ENCODE results near the gene N4BP2L1.
"Not testable (repeated sequence)": the region's sequence is repeated elsewhere in the genome, so short reads cannot be mapped to it uniquely, and the experiment has no call there.

The N4BP2L1 gene

DNA sequence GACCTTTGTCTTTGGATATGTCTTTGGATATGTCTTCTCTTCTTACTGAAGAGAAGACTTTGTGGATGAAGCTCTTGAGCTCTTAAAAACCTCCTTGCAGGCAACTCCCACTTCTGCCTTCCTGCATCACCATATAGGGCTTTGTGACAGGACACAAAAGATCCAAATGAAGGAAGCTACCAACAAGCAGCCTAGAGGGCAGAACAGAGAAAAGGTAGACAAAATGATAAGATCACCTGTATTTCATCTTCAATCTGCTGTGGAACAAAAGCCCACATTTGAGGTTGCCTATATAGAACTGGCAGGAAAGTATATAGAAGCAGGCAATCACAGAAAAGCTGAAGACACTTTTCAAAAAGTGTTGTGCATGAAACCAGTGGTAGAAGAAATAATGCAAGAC is 42.5 kb downstream of the N4BP2L1 start:
- DNase-seq, result no peak

- no peak for DNase-seq
Observed at GRCh38 chr13:32384702-32385101, 43.2 kb downstream of the N4BP2L1 start.

DNA sequence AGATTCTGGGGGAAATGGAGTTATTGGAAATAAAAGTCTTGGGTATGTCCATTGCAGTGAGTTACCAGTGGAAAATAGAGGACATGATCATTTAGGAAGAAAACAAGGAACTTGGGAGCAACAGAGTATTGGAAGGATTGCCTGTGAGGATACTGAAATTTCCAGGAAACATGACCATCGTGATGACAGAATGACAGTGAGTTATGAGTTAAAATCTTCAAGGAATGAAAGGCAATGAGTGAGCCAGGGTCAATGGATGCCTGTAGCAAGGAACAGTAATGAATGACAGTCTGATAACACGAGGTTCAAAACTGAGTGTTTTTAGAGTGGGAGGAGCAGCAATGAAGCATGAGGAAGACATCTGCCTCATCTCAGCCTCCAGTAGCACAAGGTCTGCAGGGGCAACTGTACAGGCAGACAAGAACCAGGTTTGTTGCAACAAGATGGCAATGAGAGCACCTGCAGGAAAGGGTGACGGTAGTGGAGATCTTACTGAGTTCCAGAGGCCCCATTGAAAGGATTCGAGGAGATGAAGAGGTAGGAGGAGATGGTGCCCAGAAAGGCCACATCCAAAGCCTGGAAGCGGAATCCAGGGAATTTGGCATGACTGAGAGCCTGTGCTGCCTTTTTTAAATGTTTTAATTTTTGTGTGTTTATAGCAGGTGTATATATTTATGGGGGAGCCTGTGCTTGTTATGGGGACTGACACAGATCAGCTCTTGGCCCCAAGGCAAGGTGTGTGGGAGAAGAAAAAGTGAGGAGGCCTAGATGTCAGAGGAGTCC is 43.9 kb downstream of the N4BP2L1 start:
- DNase-seq, result no peak

DNA sequence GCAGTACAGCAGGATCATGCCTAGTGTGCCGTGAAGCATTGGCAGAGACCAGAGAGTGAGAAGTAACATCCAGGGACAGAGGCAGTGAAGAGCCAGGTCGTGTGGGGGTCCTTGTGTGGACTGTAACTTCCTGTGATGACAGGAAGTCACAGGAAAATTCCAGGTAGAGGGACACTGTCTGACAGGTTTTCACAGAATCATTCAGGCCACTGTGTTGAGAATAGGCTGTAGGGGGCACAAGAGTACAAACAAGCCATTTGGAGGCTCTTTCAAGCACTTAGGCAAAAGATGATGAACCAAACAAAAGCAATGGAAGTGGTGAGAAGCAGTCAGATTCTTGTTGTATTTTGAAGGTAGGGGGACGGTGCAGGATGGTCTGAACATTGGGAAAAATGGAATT is 46.4 kb downstream of the N4BP2L1 start:
- DNase-seq, result peak; percentile 53

DNA sequence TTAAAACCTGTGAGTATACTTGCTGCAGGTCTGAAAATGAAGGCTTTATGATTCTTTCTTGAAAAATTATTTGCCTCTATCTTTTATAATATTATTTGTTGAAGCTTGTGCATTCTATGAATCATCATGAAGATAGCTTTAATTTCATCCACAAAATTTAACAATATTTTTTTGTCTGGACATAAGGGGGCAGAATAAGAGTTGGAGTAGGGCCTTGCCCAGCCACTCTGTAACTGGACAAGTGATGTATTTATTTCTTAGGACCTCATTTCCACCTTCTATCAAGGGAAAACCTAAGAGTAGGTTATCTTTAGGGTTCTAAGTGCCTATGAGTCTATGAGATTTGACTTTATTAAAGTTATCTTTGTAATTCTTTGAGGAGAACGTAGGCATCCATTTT is 49.9 kb downstream of the N4BP2L1 start:
- no peak for DNase-seq

- no peak for DNase-seq
Observed at GRCh38 chr13:32376642-32377415, 51.1 kb downstream of the N4BP2L1 start.

GRCh38 chr13:32370805-32371204 is 57.1 kb downstream of the N4BP2L1 start:
- no peak for DNase-seq

DNA sequence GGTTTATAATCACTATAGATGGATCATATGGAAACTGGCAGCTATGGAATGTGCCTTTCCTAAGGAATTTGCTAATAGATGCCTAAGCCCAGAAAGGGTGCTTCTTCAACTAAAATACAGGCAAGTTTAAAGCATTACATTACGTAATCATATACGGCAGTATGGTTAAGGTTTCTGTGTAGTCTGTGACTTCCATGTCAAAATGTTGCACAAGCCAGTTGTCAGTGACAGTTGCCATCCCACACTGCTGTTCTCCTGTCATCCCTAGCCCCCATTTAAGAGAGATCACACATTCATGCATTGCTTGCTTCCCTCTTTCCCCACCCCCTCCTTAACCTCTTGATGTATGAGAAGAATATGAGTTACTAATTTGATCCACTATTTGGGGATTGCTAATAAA is 65.4 kb downstream of the N4BP2L1 start:
- no peak for DNase-seq

DNA sequence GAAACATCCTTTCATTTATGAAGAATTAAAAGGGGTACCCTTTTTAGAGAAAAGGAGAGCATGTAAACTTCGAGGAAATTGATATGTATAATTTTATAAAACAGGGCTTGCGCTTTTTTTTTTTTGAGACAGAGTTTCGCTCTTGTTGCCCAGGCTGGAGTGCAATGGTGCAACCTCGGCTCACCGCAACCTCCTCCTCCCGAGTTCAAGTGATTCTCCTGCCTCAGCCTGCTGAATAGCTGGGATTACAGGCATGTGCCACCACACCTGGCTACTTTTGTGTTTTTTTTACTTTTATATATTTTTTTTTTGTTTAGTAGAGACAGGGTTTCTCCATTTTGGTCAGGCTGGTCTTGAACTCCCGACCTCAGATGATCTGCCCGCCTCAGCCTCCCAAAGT is 72.0 kb downstream of the N4BP2L1 start:
- DNase-seq, result not testable (repeated sequence)

DNA sequence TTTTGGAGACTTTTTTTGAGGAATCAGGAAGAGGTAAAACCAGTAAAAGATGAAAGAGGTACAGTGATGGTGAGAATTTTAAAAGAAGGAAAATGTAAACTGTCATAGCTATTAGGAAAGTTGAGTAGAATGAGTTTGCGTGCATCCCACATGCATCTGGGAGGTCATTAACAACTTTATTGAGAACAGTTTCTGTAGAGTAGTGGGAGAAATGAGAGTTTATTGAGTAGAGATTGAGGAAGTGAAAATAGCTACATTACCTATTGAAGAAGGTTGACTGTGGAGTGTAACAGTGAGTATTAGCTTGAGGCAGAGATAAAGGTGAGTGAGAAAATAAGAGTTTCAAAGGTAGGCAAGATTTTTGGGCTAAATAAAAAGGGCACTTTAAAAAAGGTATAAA is 73.9 kb downstream of the N4BP2L1 start:
- DNase-seq, result no peak

GRCh38 chr13:32350839-32351441 is 77.0 kb downstream of the N4BP2L1 start:
- DNase-seq, result not testable (repeated sequence)
